K562 (cell line): ENCODE data around the gene PEPD. TPM values are rescaled to one million over a fixed set of nuclear protein-coding genes. Genes with fewer than 3 reads are reported as not detected.

Experiments used
- RBM17 ChIP-seq: fragments of 200-400 bp; formaldehyde crosslinking; IDR thresholded peaks from 2 replicates; pipeline ENCODE4 v1.6.1; 2017; ENCODE audit warnings: low read depth, mild to moderate bottlenecking, low read length, borderline replicate concordance
- RFX1 ChIP-seq: fragments of 450-650 bp; IDR thresholded peaks from 2 replicates; pipeline ENCODE4 v1.6.1; 2016; ENCODE audit warnings: mild to moderate bottlenecking, moderate library complexity
- TFAM ChIP-seq: fragments of 250-450 bp; sonication (Bioruptor Pico); conservative IDR thresholded peaks from 2 replicates; pipeline ENCODE4 v1.5.0; 2021; ENCODE audit warnings: mild to moderate bottlenecking, moderate library complexity
- ZBTB11 ChIP-seq, 3 experiments: fragments of 200-800 bp in 1 of 3; fragments of 250-450 bp in 1 of 3; fragments of 450-650 bp in 1 of 3; sonication (Bioruptor Pico) in 1 of 3; sonication (Bioruptor generic) in 1 of 3; formaldehyde crosslinking in 1 of 3; IDR thresholded peaks; 2 replicates each; pipeline versions ENCODE4 v1.6.1 to v1.8.0; 2016 to 2022; ENCODE audit warnings: mild to moderate bottlenecking in 2 of 3, missing genetic modification characterization in 2 of 3, missing compliant biosample characterization in 1 of 3, moderate library complexity in 1 of 3
- ZNF449 ChIP-seq: fragments of 250-450 bp; sonication (Bioruptor Pico); IDR thresholded peaks from 2 replicates; pipeline ENCODE4 v1.8.0; 2022; ENCODE audit warnings: moderate library complexity, mild to moderate bottlenecking, inconsistent platforms
- ZNF785 ChIP-seq: fragments of 250-450 bp; sonication (Bioruptor Pico); IDR thresholded peaks from 2 replicates; pipeline ENCODE4 v1.4.0; 2020; ENCODE audit warnings: mild to moderate bottlenecking
- polyA plus RNA-seq, 8 experiments: library from polyadenylated mRNA; depleted of rRNA in 4 of 8; stranded (reverse) in 5 of 8; unstranded in 3 of 8; fragments of >200 nt; fragmentation: Nextera tagmentation in 2 of 8; fragmentation: Illumina TruSeq in 1 of 8; extraction: Ambion mirVana in 2 of 8; extraction: Trizol in 1 of 8; gene quantifications; 2 replicates each; pipeline versions ENCODE4 v1.2.1 to v1.2.3, GENCODE V29; 2011 to 2014; ENCODE audit warnings: inconsistent platforms in 1 of 8, missing spikeins in 1 of 8
- total RNA-seq, 7 experiments: library from RNA; depleted of rRNA in 6 of 7; stranded (reverse); fragments of >200 nt in 6 of 7; fragmentation: Illumina TruSeq in 2 of 7; extraction: Trizol in 2 of 7; gene quantifications; 2 replicates each; pipeline versions ENCODE4 v1.2.1 to v1.2.3, GENCODE V29; 2011 to 2021; ENCODE audit warnings: low replicate concordance in 1 of 7

PEPD gene
- total and polyA plus RNA-seq, 9 of the 15 experiments (the other 6 are each of a cell fraction or from before 2014, with no cell fraction given), result 1.3 to 19.2 (median 16.0) TPM

- TF ChIP-seq ZNF449, result no peak
- TF ChIP-seq RFX1, result no peak
- TF ChIP-seq ZBTB11 (CRISPR knock-in tag; IDR thresholded peaks at IDR 0.05), result no peak
- TF ChIP-seq ZNF785, result no peak
- no peak for TF ChIP-seq RBM17
- no peak for TF ChIP-seq TFAM
- TF ChIP-seq, all 486 proteins: peak for 0
Observed at GRCh38 chr19:33447336-33448158, 74.0 kb downstream of the PEPD start (continued).
